Erythroblast (primary cell): ENCODE results near the gene CDC7.

ENCODE experiments used
- GATA1 ChIP-seq: IDR thresholded peaks from 2 replicates; pipeline ENCODE4 v1.6.1; 2011; ENCODE audit warnings: low read depth, mild to moderate bottlenecking, control low read depth, low read length, moderate library complexity
- POLR2A ChIP-seq: IDR thresholded peaks from 2 replicates; pipeline ENCODE4 v1.6.1; 2011; ENCODE audit warnings: mild to moderate bottlenecking, low read length

GRCh38 chr1:91500756-91501522, at the start of gene CDC7:
- TF ChIP-seq POLR2A (peak; percentile 94), GATA1 (no peak)
